ENCODE results near the gene LIMS1.

DNA sequence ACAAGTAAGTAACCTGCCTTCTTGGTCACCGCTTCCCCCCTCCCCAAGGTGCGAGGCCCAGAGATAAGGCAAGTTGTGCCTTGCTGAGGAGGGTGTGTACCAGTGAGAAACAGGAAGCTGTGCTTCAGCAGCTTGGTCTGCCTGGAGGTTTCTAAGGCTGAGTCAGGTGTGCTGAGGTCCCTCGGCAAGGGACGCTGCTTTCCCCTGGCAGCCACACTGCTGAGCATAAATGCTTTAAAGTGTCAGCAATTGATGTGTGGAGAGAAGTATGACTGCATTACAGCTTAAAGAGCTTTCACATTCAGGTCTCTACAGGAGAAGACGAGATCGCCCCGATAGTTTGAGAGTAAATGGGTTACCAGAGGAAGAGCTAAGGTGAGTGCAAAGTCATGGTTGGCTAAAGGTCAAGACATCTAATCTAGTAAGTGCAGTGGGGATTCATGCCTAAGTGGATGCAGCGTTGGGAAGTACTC is 86.9 kb downstream of the LIMS1 start:
- TF ChIP-seq, protein P1, sequence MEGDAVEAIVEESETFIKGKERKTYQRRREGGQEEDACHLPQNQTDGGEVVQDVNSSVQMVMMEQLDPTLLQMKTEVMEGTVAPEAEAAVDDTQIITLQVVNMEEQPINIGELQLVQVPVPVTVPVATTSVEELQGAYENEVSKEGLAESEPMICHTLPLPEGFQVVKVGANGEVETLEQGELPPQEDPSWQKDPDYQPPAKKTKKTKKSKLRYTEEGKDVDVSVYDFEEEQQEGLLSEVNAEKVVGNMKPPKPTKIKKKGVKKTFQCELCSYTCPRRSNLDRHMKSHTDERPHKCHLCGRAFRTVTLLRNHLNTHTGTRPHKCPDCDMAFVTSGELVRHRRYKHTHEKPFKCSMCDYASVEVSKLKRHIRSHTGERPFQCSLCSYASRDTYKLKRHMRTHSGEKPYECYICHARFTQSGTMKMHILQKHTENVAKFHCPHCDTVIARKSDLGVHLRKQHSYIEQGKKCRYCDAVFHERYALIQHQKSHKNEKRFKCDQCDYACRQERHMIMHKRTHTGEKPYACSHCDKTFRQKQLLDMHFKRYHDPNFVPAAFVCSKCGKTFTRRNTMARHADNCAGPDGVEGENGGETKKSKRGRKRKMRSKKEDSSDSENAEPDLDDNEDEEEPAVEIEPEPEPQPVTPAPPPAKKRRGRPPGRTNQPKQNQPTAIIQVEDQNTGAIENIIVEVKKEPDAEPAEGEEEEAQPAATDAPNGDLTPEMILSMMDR (IDR thresholded peaks at IDR 0.05) = no peak
- no peak for TF ChIP-seq POLR2A (IDR thresholded peaks at IDR 0.05)

Measured in lower leg skin (tissue), 3 donors.